HepG2 (cell line): ENCODE data around the gene GPR22. TPM values are rescaled to one million over a fixed set of nuclear protein-coding genes. Genes with fewer than 3 reads are reported as not detected.

ENCODE experiments used
- ATAC-seq: fragments of 200-7000 bp; cut with Tn5 transposase; 3 replicates; pipeline ENCODE4 v1.9.1; 2020; ENCODE audit warnings: mild to moderate bottlenecking, moderate library complexity
- BruUV-seq: library from RNA; stranded (reverse); fragments of 400-500 nt; replicated peaks from 2 replicates; lab custom pipeline; 2021; lab: Mats Ljungman, UMichigan
- CTCF ChIA-PET: fragments of 300-600 bp; formaldehyde crosslinking; extraction: SDS; loops from one replicate; lab custom pipeline; 2021; ENCODE audit warnings: low total read pairs, inconsistent platforms, low intra/inter-chr PET ratio; lab: Yijun Ruan, JAX
- POLR2A ChIA-PET: fragments of 350-600 bp; sonication (Branson Sonifier 250); formaldehyde crosslinking; loops from one replicate; lab custom pipeline; 2020; ENCODE audit warnings: antibody characterized with exemption, inconsistent platforms; lab: Yijun Ruan, JAX
- DNase-seq: peaks from one replicate; pipeline ENCODE4 v3.0.0-alpha.2; 2015; ENCODE audit warnings: low spot score
- FAIRE-seq: peaks from 3 replicates; lab custom pipeline; 2011; peaks lifted over from hg19 to GRCh38; lab: Jason Lieb, UNC
- H2AFZ ChIP-seq: one replicate; pipeline ENCODE4 v1.6.1; 2011; ENCODE audit warnings: low read length, inconsistent platforms
- H3K27ac ChIP-seq: fragments of 300-600 bp; 3 replicates; pipeline ENCODE4 v1.8.0; 2011; ENCODE audit warnings: mixed run types, mild to moderate bottlenecking, mixed read lengths, low read length, inconsistent platforms; ENCODE audit not compliant: insufficient read depth; ENCODE audit errors: extremely low read length
- H3K27me3 ChIP-seq, 2 experiments: fragments of 200-600 bp in 1 of 2; 2 replicates in 1 of 2; 3 replicates in 1 of 2; pipeline versions ENCODE4 v1.6.0 to v1.8.0; 2011; ENCODE audit warnings: low read length in 2 of 2, mild to moderate bottlenecking in 2 of 2, moderate library complexity in 2 of 2, inconsistent platforms in 1 of 2; ENCODE audit not compliant: insufficient read depth in 2 of 2, control insufficient read depth in 1 of 2
- H3K36me3 ChIP-seq, 2 experiments: fragments of 200-600 bp in 1 of 2; replicated peaks in 1 of 2; 2 replicates in 1 of 2; 3 replicates in 1 of 2; pipeline versions ENCODE4 v1.5.1 to v1.8.0; 2011; ENCODE audit warnings: low read length in 2 of 2, inconsistent platforms in 1 of 2; ENCODE audit not compliant: insufficient read depth in 2 of 2, control insufficient read depth in 1 of 2
- H3K4me1 ChIP-seq: 2 replicates; pipeline ENCODE4 v1.5.1; 2012; ENCODE audit warnings: low read length, inconsistent platforms; ENCODE audit not compliant: insufficient read depth
- H3K4me2 ChIP-seq: 2 replicates; pipeline ENCODE4 v1.6.0; 2011; ENCODE audit warnings: low read depth, low read length, inconsistent platforms
- H3K4me3 ChIP-seq, 3 experiments: fragments of 200-600 bp in 1 of 3; sonication (generic), shearing (Covaris generic) in 1 of 3; replicated peaks in 1 of 3; 2 replicates each; pipeline ENCODE4 v1.5.1; 2011 to 2016; ENCODE audit warnings: low read length in 3 of 3, inconsistent platforms in 2 of 3, low read depth in 2 of 3, mild to moderate bottlenecking in 2 of 3, control low read depth in 1 of 3, mixed read lengths in 1 of 3; ENCODE audit not compliant: insufficient read depth in 1 of 3
- H3K79me2 ChIP-seq: one replicate; pipeline ENCODE4 v1.6.1; 2011; ENCODE audit warnings: low read length, inconsistent platforms; ENCODE audit not compliant: insufficient read depth
- H3K9ac ChIP-seq: 2 replicates; pipeline ENCODE4 v1.6.0; 2011; ENCODE audit warnings: mild to moderate bottlenecking, low read depth, low read length, inconsistent platforms; ENCODE audit not compliant: insufficient read depth
- H3K9me3 ChIP-seq: 2 replicates; pipeline ENCODE4 v1.5.1; 2012; ENCODE audit warnings: mild to moderate bottlenecking, low read length
- H4K20me1 ChIP-seq: 2 replicates; pipeline ENCODE4 v1.6.0; 2011; ENCODE audit warnings: inconsistent platforms, mild to moderate bottlenecking, low read length, moderate library complexity; ENCODE audit not compliant: insufficient read depth
- FOXC1 ChIP-seq: sonication (generic); formaldehyde crosslinking; IDR thresholded peaks from 2 replicates; pipeline ENCODE4 v1.8.0; 2022; ENCODE audit warnings: mild to moderate bottlenecking, missing genetic modification reagents, borderline replicate concordance
- FOXO1 ChIP-seq: sonication (generic); formaldehyde crosslinking; IDR thresholded peaks from 2 replicates; pipeline ENCODE4 v1.4.0; 2020; ENCODE audit warnings: missing genetic modification reagents
- KLF15 ChIP-seq: sonication (generic); formaldehyde crosslinking; IDR thresholded peaks from 2 replicates; pipeline ENCODE4 v1.8.1; 2023; ENCODE audit warnings: borderline replicate concordance, mild to moderate bottlenecking, inconsistent platforms, missing genetic modification reagents, mixed read lengths
- NFE2L1 ChIP-seq: sonication (generic); formaldehyde crosslinking; IDR thresholded peaks from 2 replicates; pipeline ENCODE4 v1.4.0; 2020; ENCODE audit warnings: missing genetic modification reagents, mild to moderate bottlenecking, borderline replicate concordance
- POLR2G ChIP-seq: fragments of 200-400 bp; formaldehyde crosslinking; IDR thresholded peaks from 2 replicates; pipeline ENCODE4 v1.6.1; 2018; ENCODE audit warnings: mild to moderate bottlenecking, low read depth, low read length, moderate library complexity
- SIN3B ChIP-seq: fragments of 150-350 bp; IDR thresholded peaks from 2 replicates; pipeline ENCODE4 v1.6.1; 2014; ENCODE audit warnings: low read length
- SMAD9 ChIP-seq: sonication (generic); formaldehyde crosslinking; IDR thresholded peaks from 2 replicates; pipeline ENCODE4 v1.5.1; 2020; ENCODE audit warnings: mild to moderate bottlenecking, missing genetic modification reagents
- ZNF160 ChIP-seq: sonication (generic); formaldehyde crosslinking; IDR thresholded peaks from 2 replicates; pipeline ENCODE4 v1.8.0; 2022; ENCODE audit warnings: mild to moderate bottlenecking, inconsistent platforms, missing genetic modification reagents
- ZNF33A ChIP-seq: sonication (generic); formaldehyde crosslinking; IDR thresholded peaks from 2 replicates; pipeline ENCODE4 v1.5.1; 2020; ENCODE audit warnings: missing genetic modification reagents, mild to moderate bottlenecking, moderate library complexity, borderline replicate concordance
- ZNF547 ChIP-seq: sonication (generic); formaldehyde crosslinking; IDR thresholded peaks from 2 replicates; pipeline ENCODE4 v1.5.1; 2020; ENCODE audit warnings: mild to moderate bottlenecking, missing genetic modification reagents
- ZNF891 ChIP-seq: sonication (generic); formaldehyde crosslinking; IDR thresholded peaks from 2 replicates; pipeline ENCODE4 v1.5.0; 2020; ENCODE audit warnings: mild to moderate bottlenecking, missing genetic modification reagents
- WGBS: methylation state at CpG from one replicate; pipeline ENCODE4 v1.1.6; 2017; ENCODE audit warnings: low lambda C conversion rate; 5-methylcytosine and 5-hydroxymethylcytosine counted together
- in situ Hi-C: cut with HindIII; loops from 2 replicates; pipeline ENCODE4 v1.10.0; 2017; ENCODE audit warnings: low pct_unique_long_range_greater_than_20kb; ENCODE audit not compliant: extremely low pct_ligation_motif_present
- intact Hi-C: fragments of 100-400 bp; cut with micrococcal nuclease; formaldehyde crosslinking; loops from one replicate; pipeline ENCODE4 v1.10.0; 2022; ENCODE audit not compliant: unreplicated experiment
- polyA plus RNA-seq, 8 experiments: library from polyadenylated mRNA; depleted of rRNA in 3 of 8; stranded (reverse) in 7 of 8; unstranded in 1 of 8; fragments of >200 nt; fragmentation: Illumina TruSeq in 4 of 8; extraction: Trizol in 4 of 8; gene quantifications; 2 replicates each; pipeline versions ENCODE4 v1.2.1 to v1.2.3, GENCODE V29; 2011 to 2016; ENCODE audit warnings: low read depth in 4 of 8, missing spikeins in 1 of 8, mixed read lengths in 1 of 8; ENCODE audit not compliant: insufficient read depth in 1 of 8
- total RNA-seq, 5 experiments: library from RNA; depleted of rRNA; stranded (reverse); fragments of >200 nt; fragmentation: Illumina TruSeq; extraction: Trizol; gene quantifications; 2 replicates each; pipeline ENCODE4 v1.2.3, GENCODE V29; 2016; ENCODE audit warnings: low read depth in 1 of 5
- TF ChIP-seq, protein P1 (sequence below): sonication (generic); formaldehyde crosslinking; IDR thresholded peaks from 2 replicates; pipeline ENCODE4 v1.5.1; 2020; ENCODE audit warnings: missing genetic modification reagents, mild to moderate bottlenecking, borderline replicate concordance
- TF ChIP-seq, protein P2 (sequence below): sonication (generic); formaldehyde crosslinking; IDR thresholded peaks from 2 replicates; pipeline ENCODE4 v1.4.0; 2020; ENCODE audit warnings: missing genetic modification reagents
- TF ChIP-seq, protein P3 (sequence below): sonication (generic); formaldehyde crosslinking; IDR thresholded peaks from 2 replicates; pipeline ENCODE4 v1.4.0; 2020; ENCODE audit warnings: mild to moderate bottlenecking, missing genetic modification reagents
- TF ChIP-seq, protein P4 (sequence below): sonication (generic); formaldehyde crosslinking; IDR thresholded peaks from 2 replicates; pipeline ENCODE4 v1.8.1; 2023; ENCODE audit warnings: missing genetic modification reagents, inconsistent platforms, borderline replicate concordance

The GPR22 gene
- total and polyA plus RNA-seq, 2 of the 13 experiments (the other 11 are each of a cell fraction or from before 2014, with no cell fraction given), result not detected

DNA sequence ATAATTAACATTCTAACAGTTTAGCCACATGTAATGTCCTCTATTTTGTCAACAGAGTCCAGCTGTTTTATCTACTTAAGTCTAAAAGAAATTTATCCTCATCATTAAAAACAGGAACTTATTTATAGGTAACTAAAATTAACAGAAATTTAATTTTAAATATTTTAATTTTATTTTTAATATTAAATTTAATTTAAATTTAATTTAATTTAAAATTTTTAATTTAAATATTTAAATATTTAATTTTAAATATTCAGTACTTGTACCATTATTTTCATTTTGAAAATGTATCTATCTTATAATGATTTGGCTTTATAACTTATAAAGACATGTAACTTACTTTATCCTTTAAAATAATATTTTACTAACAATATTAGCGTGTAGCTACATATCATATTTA lies 1.0 kb upstream of the GPR22 start:
- CTCF ChIA-PET, result no interaction called here
- TF ChIP-seq SMAD9 (CRISPR knock-in tag), result no peak
- TF ChIP-seq, protein P1, sequence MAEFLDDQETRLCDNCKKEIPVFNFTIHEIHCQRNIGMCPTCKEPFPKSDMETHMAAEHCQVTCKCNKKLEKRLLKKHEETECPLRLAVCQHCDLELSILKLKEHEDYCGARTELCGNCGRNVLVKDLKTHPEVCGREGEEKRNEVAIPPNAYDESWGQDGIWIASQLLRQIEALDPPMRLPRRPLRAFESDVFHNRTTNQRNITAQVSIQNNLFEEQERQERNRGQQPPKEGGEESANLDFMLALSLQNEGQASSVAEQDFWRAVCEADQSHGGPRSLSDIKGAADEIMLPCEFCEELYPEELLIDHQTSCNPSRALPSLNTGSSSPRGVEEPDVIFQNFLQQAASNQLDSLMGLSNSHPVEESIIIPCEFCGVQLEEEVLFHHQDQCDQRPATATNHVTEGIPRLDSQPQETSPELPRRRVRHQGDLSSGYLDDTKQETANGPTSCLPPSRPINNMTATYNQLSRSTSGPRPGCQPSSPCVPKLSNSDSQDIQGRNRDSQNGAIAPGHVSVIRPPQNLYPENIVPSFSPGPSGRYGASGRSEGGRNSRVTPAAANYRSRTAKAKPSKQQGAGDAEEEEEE (CRISPR knock-in tag), result no peak
- TF ChIP-seq, protein P2, sequence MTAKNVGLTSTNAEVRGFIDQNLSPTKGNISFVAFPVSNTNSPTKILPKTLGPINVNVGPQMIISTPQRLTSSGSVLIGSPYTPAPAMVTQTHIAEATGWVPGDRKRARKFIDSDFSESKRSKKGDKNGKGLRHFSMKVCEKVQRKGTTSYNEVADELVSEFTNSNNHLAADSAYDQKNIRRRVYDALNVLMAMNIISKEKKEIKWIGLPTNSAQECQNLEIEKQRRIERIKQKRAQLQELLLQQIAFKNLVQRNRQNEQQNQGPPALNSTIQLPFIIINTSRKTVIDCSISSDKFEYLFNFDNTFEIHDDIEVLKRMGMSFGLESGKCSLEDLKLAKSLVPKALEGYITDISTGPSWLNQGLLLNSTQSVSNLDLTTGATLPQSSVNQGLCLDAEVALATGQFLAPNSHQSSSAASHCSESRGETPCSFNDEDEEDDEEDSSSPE (CRISPR knock-in tag), result no peak
- TF ChIP-seq ZNF160, result no peak
- no peak for TF ChIP-seq KLF15 (CRISPR knock-in tag)
- no peak for TF ChIP-seq SIN3B
- no peak for TF ChIP-seq FOXO1 (CRISPR knock-in tag)
- no peak for TF ChIP-seq ZNF547 (CRISPR knock-in tag)
- no peak for TF ChIP-seq FOXC1 (CRISPR knock-in tag)
- TF ChIP-seq POLR2G, result no peak
- no peak for TF ChIP-seq ZNF33A
- TF ChIP-seq ZNF891 (CRISPR knock-in tag), result no peak
- TF ChIP-seq NFE2L1 (CRISPR knock-in tag), result no peak
- TF ChIP-seq, protein P3, sequence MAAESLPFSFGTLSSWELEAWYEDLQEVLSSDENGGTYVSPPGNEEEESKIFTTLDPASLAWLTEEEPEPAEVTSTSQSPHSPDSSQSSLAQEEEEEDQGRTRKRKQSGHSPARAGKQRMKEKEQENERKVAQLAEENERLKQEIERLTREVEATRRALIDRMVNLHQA (CRISPR knock-in tag), result no peak
- TF ChIP-seq, protein P4, sequence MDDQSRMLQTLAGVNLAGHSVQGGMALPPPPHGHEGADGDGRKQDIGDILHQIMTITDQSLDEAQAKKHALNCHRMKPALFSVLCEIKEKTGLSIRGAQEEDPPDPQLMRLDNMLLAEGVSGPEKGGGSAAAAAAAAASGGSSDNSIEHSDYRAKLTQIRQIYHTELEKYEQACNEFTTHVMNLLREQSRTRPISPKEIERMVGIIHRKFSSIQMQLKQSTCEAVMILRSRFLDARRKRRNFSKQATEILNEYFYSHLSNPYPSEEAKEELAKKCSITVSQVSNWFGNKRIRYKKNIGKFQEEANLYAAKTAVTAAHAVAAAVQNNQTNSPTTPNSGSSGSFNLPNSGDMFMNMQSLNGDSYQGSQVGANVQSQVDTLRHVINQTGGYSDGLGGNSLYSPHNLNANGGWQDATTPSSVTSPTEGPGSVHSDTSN (CRISPR knock-in tag), result no peak
- H3K4me1 ChIP-seq, result no peaks in the 10 kb centered on the region
- FAIRE-seq, result no peak
- H3K9ac ChIP-seq, result no peak overlapping the region
- no peaks in the 10 kb centered on the region for H3K79me2 ChIP-seq
- H3K4me3 ChIP-seq, result no peak overlapping the region
- intact Hi-C loops (loop anchor here (10.0 kb wide), 1 partner anchor 676 kb away; no protein-coding TSS in a partner anchor), in situ Hi-C loops (loop anchor here (5.0 to 25.0 kb wide), 2 partner anchors 253 to 393 kb away; no protein-coding TSS in a partner anchor)
- 96% methylated on average over 1 of the region's 1 CpG for WGBS
- no peaks in the 10 kb centered on the region for H3K36me3 ChIP-seq
- no peak for ATAC-seq
- no TSS peak for BruUV-seq
- H2AFZ ChIP-seq, result no peak overlapping the region
- H4K20me1 ChIP-seq, result no peaks in the 10 kb centered on the region
- H3K27ac ChIP-seq, result no peak overlapping the region
- H3K9me3 ChIP-seq, result no peaks in the 10 kb centered on the region
- no peaks in the 10 kb centered on the region for H3K27me3 ChIP-seq
- no peak overlapping the region for H3K4me2 ChIP-seq
- POLR2A ChIA-PET, result no interaction called here
- DNase-seq, result no peak
